Vagina (tissue), 2 donors: Measurements from ENCODE around the gene ATP1A3.

Source experiments
- POLR2A ChIP-seq, 2 donors: fragments of 450-650 bp; IDR thresholded peaks; one replicate each; pipeline ENCODE4 v1.6.1; 2017; ENCODE audit warnings: antibody characterized with exemption in 2 of 2, mild to moderate bottlenecking in 2 of 2, moderate library complexity in 2 of 2
- TF ChIP-seq, protein P1 (sequence below), 3 experiments: fragments of 450-650 bp in 2 of 3; fragments of 200-600 bp in 1 of 3; sonication (generic) in 1 of 3; IDR thresholded peaks; one replicate each; pipeline ENCODE4 v1.5.1; 2017 to 2019; ENCODE audit warnings: antibody characterized with exemption in 3 of 3, mild to moderate bottlenecking in 2 of 3, moderate library complexity in 2 of 3

DNA sequence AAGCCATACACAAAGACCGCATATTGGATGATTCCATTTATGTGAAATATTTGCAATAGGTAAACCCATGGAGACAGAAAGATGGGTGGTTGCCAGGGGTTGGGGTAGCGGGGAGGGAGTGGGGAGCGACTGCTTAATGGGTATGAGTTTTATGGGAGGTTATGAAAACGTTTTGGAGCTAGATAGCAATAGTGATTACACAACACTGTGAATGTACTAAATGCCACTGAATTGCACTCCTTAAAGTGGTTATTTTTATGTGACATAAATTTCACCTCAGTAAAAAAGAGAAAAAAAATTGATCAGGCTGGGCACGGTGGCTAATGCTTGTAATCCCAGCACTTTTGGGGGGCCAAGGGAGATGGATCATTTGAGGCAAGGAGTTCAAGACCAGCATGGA is 39.4 kb upstream of the ATP1A3 start:
- TF ChIP-seq, protein P1, sequence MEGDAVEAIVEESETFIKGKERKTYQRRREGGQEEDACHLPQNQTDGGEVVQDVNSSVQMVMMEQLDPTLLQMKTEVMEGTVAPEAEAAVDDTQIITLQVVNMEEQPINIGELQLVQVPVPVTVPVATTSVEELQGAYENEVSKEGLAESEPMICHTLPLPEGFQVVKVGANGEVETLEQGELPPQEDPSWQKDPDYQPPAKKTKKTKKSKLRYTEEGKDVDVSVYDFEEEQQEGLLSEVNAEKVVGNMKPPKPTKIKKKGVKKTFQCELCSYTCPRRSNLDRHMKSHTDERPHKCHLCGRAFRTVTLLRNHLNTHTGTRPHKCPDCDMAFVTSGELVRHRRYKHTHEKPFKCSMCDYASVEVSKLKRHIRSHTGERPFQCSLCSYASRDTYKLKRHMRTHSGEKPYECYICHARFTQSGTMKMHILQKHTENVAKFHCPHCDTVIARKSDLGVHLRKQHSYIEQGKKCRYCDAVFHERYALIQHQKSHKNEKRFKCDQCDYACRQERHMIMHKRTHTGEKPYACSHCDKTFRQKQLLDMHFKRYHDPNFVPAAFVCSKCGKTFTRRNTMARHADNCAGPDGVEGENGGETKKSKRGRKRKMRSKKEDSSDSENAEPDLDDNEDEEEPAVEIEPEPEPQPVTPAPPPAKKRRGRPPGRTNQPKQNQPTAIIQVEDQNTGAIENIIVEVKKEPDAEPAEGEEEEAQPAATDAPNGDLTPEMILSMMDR (IDR thresholded peaks at IDR 0.05) = no peak
- no peak for TF ChIP-seq POLR2A (IDR thresholded peaks at IDR 0.05)
